ENCODE data around the gene PELI1. TPM values are rescaled to one million over a fixed set of nuclear protein-coding genes. Genes with fewer than 3 reads are reported as not detected.

Gene PELI1
- polyA plus RNA-seq, 2 donors: 31.7 to 51.9 TPM

DNA sequence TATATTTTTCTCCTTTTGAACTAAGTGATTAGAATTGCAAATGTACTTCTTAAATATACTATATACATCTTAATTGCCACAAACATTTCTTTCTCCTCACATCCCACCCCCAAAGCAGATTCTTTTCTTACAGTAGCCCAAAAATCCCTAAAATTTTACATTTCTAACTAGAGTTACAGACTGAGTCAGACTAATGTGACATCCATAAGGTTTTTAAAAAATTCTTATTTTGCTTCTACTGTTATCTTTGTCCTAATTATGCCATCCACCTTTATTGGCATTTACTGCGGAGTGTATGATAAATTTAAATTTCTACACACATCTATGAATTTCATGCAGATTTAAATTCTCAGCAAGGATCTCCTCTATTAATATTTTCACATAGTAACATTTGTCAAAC lies 15.8 kb downstream of the PELI1 start:
- Histone ChIP-seq H3K27ac (ENCODE audit: low read depth in 2 of 2, low read length in 1 of 2) (no peak overlapping the region), H3K36me3 (ENCODE audit: control insufficient read depth in 2 of 2, insufficient read depth in 2 of 2, low read length in 1 of 2) (no peaks in the 10 kb centered on the region), H3K4me1 (ENCODE audit: control insufficient read depth in 2 of 2, insufficient read depth in 2 of 2, low read length in 1 of 2) (no peaks in the 10 kb centered on the region), H3K9me3 (ENCODE audit: control insufficient read depth in 2 of 2, insufficient read depth in 1 of 2, low read depth in 1 of 2, low read length in 1 of 2) (no peaks in the 10 kb centered on the region), H3K4me3 (ENCODE audit: low read depth in 1 of 2, low read length in 2 of 2) (no peak overlapping the region), H3K27me3 (ENCODE audit: control insufficient read depth in 1 of 2, insufficient read depth in 2 of 2, low read length in 2 of 2) (no peaks in the 10 kb centered on the region)
- WGBS, 2 donors: 90 to 100% methylated on average over 1 of the region's 1 CpG

DNA sequence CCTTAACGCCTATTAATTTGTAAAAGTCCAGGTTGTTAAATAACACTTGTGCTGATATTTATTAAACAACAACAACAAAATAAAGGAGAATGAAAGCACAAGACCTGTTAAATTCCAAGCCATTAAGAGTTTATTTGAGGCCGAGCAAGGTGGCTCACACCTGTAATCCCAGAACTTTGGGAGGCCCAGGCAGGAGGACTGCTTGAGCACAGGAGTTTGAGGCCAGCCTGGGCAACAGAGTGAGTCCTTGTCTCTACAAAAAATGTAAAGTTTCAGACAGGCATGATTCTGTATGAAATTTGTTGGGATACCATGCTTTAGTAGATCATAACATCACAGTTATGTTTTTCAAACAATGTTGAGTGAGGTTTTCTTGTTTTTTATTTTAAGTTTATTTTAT lies 17.1 kb downstream of the PELI1 start:
- Histone ChIP-seq H3K9me3 (ENCODE audit: control insufficient read depth in 2 of 2, insufficient read depth in 1 of 2, low read depth in 1 of 2, low read length in 1 of 2) (no peaks in the 10 kb centered on the region), H3K4me1 (ENCODE audit: control insufficient read depth in 2 of 2, insufficient read depth in 2 of 2, low read length in 1 of 2) (no peaks in the 10 kb centered on the region), H3K4me3 (ENCODE audit: low read depth in 1 of 2, low read length in 2 of 2) (no peak overlapping the region), H3K36me3 (ENCODE audit: control insufficient read depth in 2 of 2, insufficient read depth in 2 of 2, low read length in 1 of 2) (no peaks in the 10 kb centered on the region), H3K27me3 (ENCODE audit: control insufficient read depth in 1 of 2, insufficient read depth in 2 of 2, low read length in 2 of 2) (no peaks in the 10 kb centered on the region), H3K27ac (ENCODE audit: low read depth in 2 of 2, low read length in 1 of 2) (no peak overlapping the region)
- WGBS, 2 donors: 92 to 99% methylated on average over 2 of the region's 2 CpGs

DNA sequence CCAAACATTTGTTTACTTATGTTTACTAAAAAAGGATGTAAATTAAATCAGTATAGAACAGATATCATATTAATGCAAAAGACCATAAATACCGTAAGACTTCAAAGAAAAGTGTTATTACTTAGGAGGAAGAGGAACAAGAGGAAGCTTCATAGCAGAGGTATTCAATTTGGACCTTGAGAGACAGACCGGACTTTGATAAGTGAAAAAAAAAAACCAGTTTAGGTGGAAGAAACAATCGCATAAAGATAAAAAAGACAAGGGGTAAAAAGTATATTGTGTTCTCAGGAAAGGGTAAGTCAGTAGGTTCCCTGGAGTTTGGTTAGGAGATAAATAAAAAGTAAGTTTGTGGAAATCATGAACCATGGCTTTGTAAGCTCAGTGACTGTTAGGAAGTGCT lies 17.6 kb downstream of the PELI1 start:
- WGBS, 2 donors: 73 to 88% methylated on average over 3 of the region's 3 CpGs
- Histone ChIP-seq H3K4me1 (ENCODE audit: control insufficient read depth in 2 of 2, insufficient read depth in 2 of 2, low read length in 1 of 2) (no peaks in the 10 kb centered on the region), H3K27ac (ENCODE audit: low read depth in 2 of 2, low read length in 1 of 2) (no peak overlapping the region), H3K27me3 (ENCODE audit: control insufficient read depth in 1 of 2, insufficient read depth in 2 of 2, low read length in 2 of 2) (no peaks in the 10 kb centered on the region), H3K4me3 (ENCODE audit: low read depth in 1 of 2, low read length in 2 of 2) (no peak overlapping the region), H3K36me3 (ENCODE audit: control insufficient read depth in 2 of 2, insufficient read depth in 2 of 2, low read length in 1 of 2) (no peaks in the 10 kb centered on the region), H3K9me3 (ENCODE audit: control insufficient read depth in 2 of 2, insufficient read depth in 1 of 2, low read depth in 1 of 2, low read length in 1 of 2) (no peaks in the 10 kb centered on the region)

DNA sequence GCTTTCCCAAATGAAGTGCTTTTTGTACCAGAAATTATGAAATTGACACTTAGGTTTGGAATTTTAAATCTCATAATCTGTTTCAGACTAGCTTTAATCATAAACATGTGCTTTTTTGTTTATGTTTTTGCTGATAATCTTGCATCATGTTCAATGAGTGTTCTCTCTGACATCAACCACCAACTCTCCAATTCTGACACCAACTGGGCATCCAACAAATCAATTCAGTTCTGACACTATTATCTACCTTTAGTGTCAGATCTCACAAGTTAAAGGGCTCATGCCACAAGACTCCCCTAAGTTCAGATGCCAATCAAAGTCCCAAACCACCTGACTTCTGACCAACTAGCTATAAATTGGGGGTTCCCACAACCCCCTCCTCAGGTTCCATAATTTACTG lies 19.6 kb downstream of the PELI1 start:
- Histone ChIP-seq H3K27ac (ENCODE audit: low read depth in 2 of 2, low read length in 1 of 2) (no peak overlapping the region), H3K4me1 (ENCODE audit: control insufficient read depth in 2 of 2, insufficient read depth in 2 of 2, low read length in 1 of 2) (no peaks in the 10 kb centered on the region), H3K4me3 (ENCODE audit: low read depth in 1 of 2, low read length in 2 of 2) (no peak overlapping the region), H3K9me3 (ENCODE audit: control insufficient read depth in 2 of 2, insufficient read depth in 1 of 2, low read depth in 1 of 2, low read length in 1 of 2) (no peaks in the 10 kb centered on the region), H3K36me3 (ENCODE audit: control insufficient read depth in 2 of 2, insufficient read depth in 2 of 2, low read length in 1 of 2) (no peaks in the 10 kb centered on the region), H3K27me3 (ENCODE audit: control insufficient read depth in 1 of 2, insufficient read depth in 2 of 2, low read length in 2 of 2) (no peaks in the 10 kb centered on the region)

GRCh38 chr2:64124168-64124567 lies 20.1 kb downstream of the PELI1 start:
- 81 to 82% methylated on average over 3 of the region's 3 CpGs for WGBS, 2 donors
- Histone ChIP-seq H3K4me1 (ENCODE audit: control insufficient read depth in 2 of 2, insufficient read depth in 2 of 2, low read length in 1 of 2) (no peaks in the 10 kb centered on the region), H3K4me3 (ENCODE audit: low read depth in 1 of 2, low read length in 2 of 2) (no peak overlapping the region), H3K27me3 (ENCODE audit: control insufficient read depth in 1 of 2, insufficient read depth in 2 of 2, low read length in 2 of 2) (no peaks in the 10 kb centered on the region), H3K9me3 (ENCODE audit: control insufficient read depth in 2 of 2, insufficient read depth in 1 of 2, low read depth in 1 of 2, low read length in 1 of 2) (no peaks in the 10 kb centered on the region), H3K36me3 (ENCODE audit: control insufficient read depth in 2 of 2, insufficient read depth in 2 of 2, low read length in 1 of 2) (no peaks in the 10 kb centered on the region), H3K27ac (ENCODE audit: low read depth in 2 of 2, low read length in 1 of 2) (no peak overlapping the region)

GRCh38 chr2:64123740-64124139 lies 20.5 kb downstream of the PELI1 start:
- H3K27ac ChIP-seq (ENCODE audit: low read depth in 2 of 2, low read length in 1 of 2): no peak overlapping the region
- H3K27me3 ChIP-seq (ENCODE audit: control insufficient read depth in 1 of 2, insufficient read depth in 2 of 2, low read length in 2 of 2): no peaks in the 10 kb centered on the region
- no peaks in the 10 kb centered on the region for H3K4me1 ChIP-seq (ENCODE audit: control insufficient read depth in 2 of 2, insufficient read depth in 2 of 2, low read length in 1 of 2)
- H3K4me3 ChIP-seq (ENCODE audit: low read depth in 1 of 2, low read length in 2 of 2): no peak overlapping the region
- 98 to 99% methylated on average over 1 of the region's 1 CpG for WGBS, 2 donors
- H3K9me3 ChIP-seq (ENCODE audit: control insufficient read depth in 2 of 2, insufficient read depth in 1 of 2, low read depth in 1 of 2, low read length in 1 of 2): no peaks in the 10 kb centered on the region
- H3K36me3 ChIP-seq (ENCODE audit: control insufficient read depth in 2 of 2, insufficient read depth in 2 of 2, low read length in 1 of 2): no peaks in the 10 kb centered on the region

- H3K36me3 ChIP-seq (ENCODE audit: control insufficient read depth in 2 of 2, insufficient read depth in 2 of 2, low read length in 1 of 2): no peaks in the 10 kb centered on the region
- no peak overlapping the region for H3K27ac ChIP-seq (ENCODE audit: low read depth in 2 of 2, low read length in 1 of 2)
- 66 to 72% methylated on average over 7 of the region's 7 CpGs for WGBS, 2 donors
- H3K4me1 ChIP-seq (ENCODE audit: control insufficient read depth in 2 of 2, insufficient read depth in 2 of 2, low read length in 1 of 2): no peaks in the 10 kb centered on the region
- no peak overlapping the region for H3K4me3 ChIP-seq (ENCODE audit: low read depth in 1 of 2, low read length in 2 of 2)
- H3K27me3 ChIP-seq (ENCODE audit: control insufficient read depth in 1 of 2, insufficient read depth in 2 of 2, low read length in 2 of 2): no peaks in the 10 kb centered on the region
- no peaks in the 10 kb centered on the region for H3K9me3 ChIP-seq (ENCODE audit: control insufficient read depth in 2 of 2, insufficient read depth in 1 of 2, low read depth in 1 of 2, low read length in 1 of 2)
Measured at GRCh38 chr2:64122358-64122757, 21.9 kb downstream of the PELI1 start.

- WGBS, 2 donors: 51 to 62% methylated on average over 6 of the region's 6 CpGs
- H3K36me3 ChIP-seq (ENCODE audit: control insufficient read depth in 2 of 2, insufficient read depth in 2 of 2, low read length in 1 of 2): no peaks in the 10 kb centered on the region
- H3K4me1 ChIP-seq (ENCODE audit: control insufficient read depth in 2 of 2, insufficient read depth in 2 of 2, low read length in 1 of 2): no peaks in the 10 kb centered on the region
- H3K9me3 ChIP-seq (ENCODE audit: control insufficient read depth in 2 of 2, insufficient read depth in 1 of 2, low read depth in 1 of 2, low read length in 1 of 2): no peaks in the 10 kb centered on the region
- H3K27me3 ChIP-seq (ENCODE audit: control insufficient read depth in 1 of 2, insufficient read depth in 2 of 2, low read length in 2 of 2): no peaks in the 10 kb centered on the region
- peak overlapping the region in 1 of 2 donors; percentile 45 for H3K4me3 ChIP-seq (ENCODE audit: low read depth in 1 of 2, low read length in 2 of 2)
- H3K27ac ChIP-seq (ENCODE audit: low read depth in 2 of 2, low read length in 1 of 2): peak overlapping the region; percentile 6 to 76
Measured at GRCh38 chr2:64120928-64121327, 23.3 kb downstream of the PELI1 start.

- H3K4me1 ChIP-seq (ENCODE audit: control insufficient read depth in 2 of 2, insufficient read depth in 2 of 2, low read length in 1 of 2): no peaks in the 10 kb centered on the region
- peak overlapping the region in 1 of 2 donors; percentile 45 for H3K4me3 ChIP-seq (ENCODE audit: low read depth in 1 of 2, low read length in 2 of 2)
- H3K9me3 ChIP-seq (ENCODE audit: control insufficient read depth in 2 of 2, insufficient read depth in 1 of 2, low read depth in 1 of 2, low read length in 1 of 2): no peaks in the 10 kb centered on the region
- H3K27ac ChIP-seq (ENCODE audit: low read depth in 2 of 2, low read length in 1 of 2): no peak overlapping the region
- H3K36me3 ChIP-seq (ENCODE audit: control insufficient read depth in 2 of 2, insufficient read depth in 2 of 2, low read length in 1 of 2): no peaks in the 10 kb centered on the region
- no peaks in the 10 kb centered on the region for H3K27me3 ChIP-seq (ENCODE audit: control insufficient read depth in 1 of 2, insufficient read depth in 2 of 2, low read length in 2 of 2)
- WGBS, 2 donors: 74 to 81% methylated on average over 2 of the region's 2 CpGs
Measured at GRCh38 chr2:64120008-64120407, 24.2 kb downstream of the PELI1 start.

DNA sequence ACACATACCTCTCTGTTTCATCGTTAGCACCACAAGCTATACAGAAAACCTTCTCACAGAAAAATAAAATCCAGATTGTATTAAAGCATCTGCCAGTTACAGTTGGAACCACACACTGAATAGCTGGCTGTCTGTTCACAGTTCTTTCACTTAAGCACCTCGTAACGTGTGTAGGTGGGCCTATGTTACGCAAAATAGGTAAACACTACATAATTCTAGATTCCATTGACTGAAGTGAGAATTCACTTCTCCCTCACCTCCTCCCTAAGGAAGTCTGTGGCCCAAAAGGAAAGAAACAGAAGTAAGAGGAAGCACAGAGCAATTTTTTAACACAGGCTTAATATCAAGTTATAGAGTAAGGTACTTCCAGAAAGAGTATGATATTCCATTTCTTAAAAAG lies 24.9 kb downstream of the PELI1 start:
- peak overlapping the region in 1 of 2 donors; percentile 37 for H3K4me3 ChIP-seq (ENCODE audit: low read depth in 1 of 2, low read length in 2 of 2)
- WGBS, 2 donors: 51 to 52% methylated on average over 4 of the region's 4 CpGs
- H3K9me3 ChIP-seq (ENCODE audit: control insufficient read depth in 2 of 2, insufficient read depth in 1 of 2, low read depth in 1 of 2, low read length in 1 of 2): no peaks in the 10 kb centered on the region
- no peaks in the 10 kb centered on the region for H3K36me3 ChIP-seq (ENCODE audit: control insufficient read depth in 2 of 2, insufficient read depth in 2 of 2, low read length in 1 of 2)
- peak overlapping the region in 1 of 2 donors; percentile 55 for H3K27ac ChIP-seq (ENCODE audit: low read depth in 2 of 2, low read length in 1 of 2)
- no peaks in the 10 kb centered on the region for H3K4me1 ChIP-seq (ENCODE audit: control insufficient read depth in 2 of 2, insufficient read depth in 2 of 2, low read length in 1 of 2)
- H3K27me3 ChIP-seq (ENCODE audit: control insufficient read depth in 1 of 2, insufficient read depth in 2 of 2, low read length in 2 of 2): no peaks in the 10 kb centered on the region
